Inflammatory macrophage treated with lipopolysaccharide for 4 hours (primary cell): ENCODE data around the gene PDHX.
A peak's percentile ranks its signal among the peaks of the same experiment; 100 is the strongest.

Experiments
- DNase-seq: peaks from one replicate; pipeline ENCODE4 v3.0.0-alpha.2; 2020

Gene PDHX

GRCh38 chr11:34960277-34960676 lies 43.9 kb downstream of the PDHX start:
- no peak for DNase-seq

GRCh38 chr11:34962034-34962433 lies 45.6 kb downstream of the PDHX start:
- DNase-seq: no peak

GRCh38 chr11:34963351-34963750 lies 46.9 kb downstream of the PDHX start:
- no peak for DNase-seq

- DNase-seq: no peak
Observed at GRCh38 chr11:34964610-34965331, 48.4 kb downstream of the PDHX start.

GRCh38 chr11:34968862-34969261 lies 52.4 kb downstream of the PDHX start:
- DNase-seq: no peak

DNA sequence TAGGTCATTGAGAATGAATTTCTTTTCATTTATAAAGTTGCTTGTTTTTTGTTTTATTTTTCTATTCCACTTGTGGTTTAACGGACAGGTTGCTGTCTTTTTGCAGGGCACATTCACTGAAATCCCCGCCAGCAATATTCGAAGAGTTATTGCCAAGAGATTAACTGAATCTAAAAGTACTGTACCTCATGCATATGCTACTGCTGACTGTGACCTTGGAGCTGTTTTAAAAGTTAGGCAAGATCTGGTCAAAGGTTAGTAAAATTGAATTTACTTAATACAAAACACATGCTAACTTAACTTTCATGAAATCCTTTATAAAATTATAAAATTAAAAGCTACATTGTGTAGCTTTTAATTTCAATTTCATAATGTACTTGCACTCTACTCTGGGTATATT lies 53.6 kb downstream of the PDHX start:
- no peak for DNase-seq

GRCh38 chr11:34970480-34970879 lies 54.1 kb downstream of the PDHX start:
- no peak for DNase-seq

DNA sequence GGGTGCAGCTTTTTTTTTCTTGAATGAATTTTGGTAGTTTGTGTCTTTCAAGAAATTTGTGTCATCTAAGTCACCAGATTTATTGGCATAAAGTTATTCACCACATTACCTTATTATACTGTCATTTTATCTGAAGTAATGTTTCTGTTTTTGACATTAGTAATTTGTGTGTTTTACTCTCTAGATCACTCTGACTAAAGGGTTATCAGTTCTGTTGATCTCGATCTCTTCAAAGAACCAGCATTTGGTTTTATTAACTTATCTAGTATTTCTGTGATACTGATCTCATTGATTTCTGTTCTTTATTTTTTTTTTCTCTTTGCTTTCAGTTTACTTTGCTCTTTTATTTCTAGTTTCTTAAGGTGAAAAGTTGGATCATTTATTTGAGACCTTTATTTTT lies 55.5 kb downstream of the PDHX start:
- no peak for DNase-seq

DNA sequence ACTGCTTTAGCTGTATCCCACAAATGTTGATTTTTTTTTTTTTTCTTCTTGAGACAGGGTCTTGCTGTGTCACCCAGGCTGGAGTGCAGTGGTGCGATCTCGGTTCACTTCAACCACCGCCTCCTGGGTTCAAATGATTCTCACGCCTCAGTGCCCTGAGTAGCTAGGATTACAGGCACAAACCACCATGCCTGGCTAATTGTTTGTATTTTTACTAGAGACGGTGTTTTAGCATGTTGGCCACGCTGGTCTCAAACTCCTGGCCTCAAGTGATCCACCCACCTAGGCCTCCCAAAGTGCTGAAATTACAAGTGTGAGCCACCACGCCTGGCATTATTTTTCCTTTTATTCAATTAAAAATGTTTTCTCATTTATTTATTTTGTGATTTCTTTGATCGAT lies 55.9 kb downstream of the PDHX start:
- DNase-seq: no peak

- DNase-seq: no peak
Observed at GRCh38 chr11:34972892-34973291, 56.5 kb downstream of the PDHX start.

DNA sequence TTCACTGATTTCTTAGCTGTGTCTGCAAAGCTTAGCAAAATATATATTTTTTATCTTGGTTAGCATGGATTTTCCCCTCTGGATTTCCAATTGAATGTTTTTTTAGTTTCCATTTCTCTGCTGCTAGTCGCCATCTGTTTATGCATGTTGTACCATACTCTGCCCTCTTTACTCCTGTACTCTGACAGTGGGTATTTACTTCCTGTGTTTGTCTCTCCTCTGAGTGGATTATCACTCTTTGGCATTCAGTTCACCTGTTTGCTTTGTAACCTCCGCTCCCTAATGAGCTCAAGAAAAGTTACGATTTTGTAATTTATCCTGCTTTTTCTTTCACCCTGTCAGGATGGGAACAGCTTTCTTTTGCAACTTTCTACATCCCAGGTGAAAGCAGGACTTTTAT lies 59.1 kb downstream of the PDHX start:
- DNase-seq: no peak

- DNase-seq: no peak
Observed at GRCh38 chr11:34976496-34977088, 60.2 kb downstream of the PDHX start.

GRCh38 chr11:34977089-34977912 lies 60.9 kb downstream of the PDHX start:
- DNase-seq: peak; percentile 26

GRCh38 chr11:34978236-34979191 lies 62.1 kb downstream of the PDHX start:
- DNase-seq: no peak

DNA sequence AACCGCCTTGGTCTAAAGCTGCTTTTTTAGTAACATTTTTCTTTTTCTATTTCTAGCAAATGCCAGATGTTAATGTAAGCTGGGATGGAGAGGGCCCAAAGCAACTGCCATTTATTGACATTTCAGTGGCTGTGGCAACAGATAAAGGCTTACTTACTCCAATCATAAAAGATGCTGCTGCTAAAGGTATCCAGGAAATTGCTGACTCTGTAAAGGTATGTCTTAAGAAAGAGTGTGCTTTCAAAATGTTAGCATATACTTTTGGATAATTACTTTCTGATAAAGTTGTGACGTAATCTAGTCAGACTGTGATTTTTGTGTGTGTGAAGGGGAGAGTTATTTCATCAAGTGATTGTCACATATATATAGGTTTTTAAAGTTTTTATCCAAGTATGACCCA lies 68.1 kb downstream of the PDHX start:
- DNase-seq: no peak

- DNase-seq: no peak
Observed at GRCh38 chr11:34986883-34987520, 70.6 kb downstream of the PDHX start.

DNA sequence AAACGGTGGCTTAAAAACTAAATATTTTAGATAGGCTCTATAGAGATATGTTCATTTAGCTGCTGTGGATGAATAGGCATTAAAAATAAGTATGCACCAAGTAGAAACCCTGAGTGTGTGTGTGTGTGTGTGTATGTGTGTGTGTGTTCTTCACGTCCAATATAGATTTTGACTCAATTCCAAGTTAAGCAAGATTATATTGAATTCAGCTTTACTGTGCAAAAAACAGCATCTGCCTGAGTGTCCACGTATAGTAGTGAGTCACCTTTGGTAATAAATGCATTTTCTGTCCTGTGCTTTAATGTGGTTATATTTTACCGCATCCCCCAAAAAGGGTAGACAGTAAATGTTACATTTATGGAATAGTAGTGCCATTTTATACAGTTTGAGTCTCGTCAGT lies 71.2 kb downstream of the PDHX start:
- no peak for DNase-seq

GRCh38 chr11:34988294-34989255 lies 72.2 kb downstream of the PDHX start:
- peak; percentile 46 for DNase-seq

DNA sequence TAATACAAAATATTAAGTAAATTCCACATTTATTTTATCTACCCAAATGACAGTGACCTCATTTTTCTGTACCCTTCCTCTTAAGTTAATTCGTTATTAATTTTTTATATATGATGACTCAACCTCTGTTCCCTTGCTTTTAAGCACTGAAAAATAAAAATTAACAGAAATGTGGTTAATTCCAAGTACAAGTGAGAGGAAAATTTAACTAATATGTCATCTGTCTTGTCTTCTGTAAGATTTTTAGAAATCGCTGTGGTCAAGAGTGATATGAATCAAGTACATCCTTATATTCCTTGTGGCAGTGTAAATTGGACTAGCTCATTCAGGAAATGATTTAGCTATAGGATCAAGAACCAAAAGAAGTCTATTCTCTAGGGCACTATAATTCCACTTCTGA lies 74.5 kb downstream of the PDHX start:
- no peak for DNase-seq

GRCh38 chr11:34994854-34995253 lies 78.4 kb downstream of the PDHX start:
- DNase-seq: no peak

DNA sequence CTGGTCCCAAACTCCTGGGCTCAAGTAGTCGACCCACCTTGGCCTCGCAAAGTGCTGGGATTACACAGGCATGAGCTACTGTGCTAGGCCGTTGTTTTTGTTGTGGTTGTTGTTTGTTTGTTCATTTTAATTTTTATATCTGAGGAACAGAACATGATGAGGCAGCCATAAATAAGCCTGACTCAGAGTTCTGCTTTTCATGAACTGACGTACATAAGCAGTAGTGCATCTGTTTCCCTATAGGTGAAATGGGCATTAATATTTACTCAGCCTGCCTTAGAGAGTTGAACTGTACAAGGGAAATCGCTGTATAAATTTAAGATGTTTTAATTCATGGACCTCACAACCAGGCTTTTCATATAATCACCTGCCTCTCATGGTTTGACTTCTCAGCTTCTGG lies 80.5 kb downstream of the PDHX start:
- peak; percentile 81 for DNase-seq
